ENCODE measurements around the gene FAM210B.

DNA sequence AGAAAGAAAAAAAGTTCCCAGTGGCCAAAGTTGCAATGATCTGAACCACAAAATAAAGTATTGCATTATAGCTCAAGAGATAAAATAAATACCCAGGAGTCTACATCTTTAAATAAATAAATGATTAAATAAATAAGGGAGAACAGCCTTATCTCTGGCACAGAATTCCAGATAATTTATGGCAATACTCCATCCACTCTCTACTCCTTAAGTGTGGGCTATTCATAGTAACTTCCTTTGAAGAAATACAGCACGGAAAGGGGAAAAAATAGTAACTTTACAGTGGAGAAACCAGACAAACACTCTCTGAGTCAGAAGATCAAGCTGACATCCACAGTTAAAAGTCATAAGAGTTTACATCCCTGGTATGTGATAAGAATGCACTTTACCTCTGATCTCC lies 21.6 kb downstream of the FAM210B start:
- TF ChIP-seq CTCF (IDR thresholded peaks at IDR 0.05) (no peak), POLR2A (IDR thresholded peaks at IDR 0.05) (no peak)
